Mucosa of descending colon (tissue), 3 donors: Measurements from ENCODE around the gene FAM184B. TPM values are rescaled to one million over a fixed set of nuclear protein-coding genes. Genes with fewer than 3 reads are reported as not detected.

Source experiments
- ATAC-seq: fragments of 200-7000 bp; cut with Tn5 transposase; one replicate; pipeline ENCODE4 v1.9.1; 2020; ENCODE audit warnings: mild to moderate bottlenecking, moderate library complexity
- DNase-seq, 3 donors: peaks; one replicate each; pipeline ENCODE4 v3.0.0-alpha.2; 2020
- H3K36me3 ChIP-seq: fragments of 200-600 bp; one replicate; pipeline ENCODE4 v1.8.0; 2021; ENCODE audit warnings: low read depth, mild to moderate bottlenecking
- H3K4me1 ChIP-seq: fragments of 200-600 bp; one replicate; pipeline ENCODE4 v1.8.0; 2021; ENCODE audit warnings: low read depth, mild to moderate bottlenecking
- H3K4me3 ChIP-seq: fragments of 200-600 bp; one replicate; pipeline ENCODE4 v1.8.0; 2021; ENCODE audit warnings: mild to moderate bottlenecking
- H3K9me3 ChIP-seq: fragments of 200-600 bp; one replicate; pipeline ENCODE4 v1.8.0; 2021; ENCODE audit warnings: mild to moderate bottlenecking
- CTCF ChIP-seq: fragments of 200-600 bp; IDR thresholded peaks from one replicate; pipeline ENCODE4 v1.8.0; 2022; ENCODE audit warnings: antibody characterized with exemption, mild to moderate bottlenecking
- intact Hi-C, 2 donors: fragments of 100-400 bp; cut with DNase I in 1 of 2; cut with micrococcal nuclease in 1 of 2; formaldehyde crosslinking; loops; one replicate each; pipeline versions ENCODE4 v1.11.0 to v1.11.1; 2022; cut with DNase I, micrococcal nuclease
- total RNA-seq, 3 donors: library from RNA; stranded (reverse); fragmentation: NEBNext Ultra II Directional in 2 of 3; extraction: Animal tissue kit (Norgen Biotek cat#: 25700) in 2 of 3; gene quantifications; one replicate each; pipeline versions ENCODE4 v1.2.1 to v1.2.4, GENCODE V29; 2021 to 2023
- donor health status: DM: no; HTN: no; CAD: no; lungs with moderate emphysema.
- donor health status: DM: no; HTN: no; CAD: no.
- donor health status: DM: no; HTN: yes; CAD: no.

The FAM184B gene
- total RNA-seq, 3 donors from 2014 or later = 0.13 to 0.61 (median 0.41) TPM

GRCh38 chr4:17763931-17764330 is 17.5 kb downstream of the FAM184B start:
- no peak for DNase-seq

GRCh38 chr4:17763416-17763815 is 18.0 kb downstream of the FAM184B start:
- DNase-seq = no peak
- intact Hi-C loops = no loop called here
- Histone ChIP-seq H3K4me3 (no peak overlapping the region), H3K4me1 (no peaks in the 10 kb centered on the region), H3K9me3 (no peaks in the 10 kb centered on the region), H3K36me3 (no peaks in the 10 kb centered on the region)
- ATAC-seq = no peak
- TF ChIP-seq CTCF = no peak

More at GRCh38 chr4:17763931-17764330, 17.5 kb downstream of the FAM184B start:
- Histone ChIP-seq H3K4me1 (no peaks in the 10 kb centered on the region), H3K36me3 (no peaks in the 10 kb centered on the region), H3K4me3 (no peak overlapping the region), H3K9me3 (no peaks in the 10 kb centered on the region)
- ATAC-seq = no peak
- intact Hi-C loops = no loop called here
- TF ChIP-seq CTCF = no peak

- no peak for TF ChIP-seq CTCF
- H3K4me1 ChIP-seq = no peaks in the 10 kb centered on the region
- H3K4me3 ChIP-seq = no peak overlapping the region
- intact Hi-C loops = no loop called here
- DNase-seq (no peak), ATAC-seq (no peak)
- H3K36me3 ChIP-seq = no peaks in the 10 kb centered on the region
- no peaks in the 10 kb centered on the region for H3K9me3 ChIP-seq
These were observed 18.7 kb downstream of the FAM184B start for GRCh38 chr4:17762726-17763125.

GRCh38 chr4:17761062-17761461 is 20.4 kb downstream of the FAM184B start:
- no peak for ATAC-seq
- intact Hi-C loops = no loop called here
- TF ChIP-seq CTCF = no peak

GRCh38 chr4:17760626-17761025 is 20.8 kb downstream of the FAM184B start:
- Histone ChIP-seq H3K4me3 (no peak overlapping the region), H3K9me3 (no peaks in the 10 kb centered on the region), H3K36me3 (no peaks in the 10 kb centered on the region), H3K4me1 (no peaks in the 10 kb centered on the region)
- ATAC-seq (no peak), DNase-seq (no peak)
- intact Hi-C loops = no loop called here
- TF ChIP-seq CTCF = no peak

More at GRCh38 chr4:17761062-17761461, 20.4 kb downstream of the FAM184B start:
- H3K9me3 ChIP-seq = no peaks in the 10 kb centered on the region
- H3K4me1 ChIP-seq = no peaks in the 10 kb centered on the region
- no peak for DNase-seq
- H3K36me3 ChIP-seq = no peaks in the 10 kb centered on the region
- H3K4me3 ChIP-seq = no peak overlapping the region

GRCh38 chr4:17758485-17758884 is 22.9 kb downstream of the FAM184B start:
- ATAC-seq = no peak
- intact Hi-C loops = no loop called here
- no peaks in the 10 kb centered on the region for H3K9me3 ChIP-seq
- no peaks in the 10 kb centered on the region for H3K4me1 ChIP-seq
- no peaks in the 10 kb centered on the region for H3K36me3 ChIP-seq
- no peak overlapping the region for H3K4me3 ChIP-seq
- no peak for TF ChIP-seq CTCF
- DNase-seq = no peak
